IPS-15b (cell line): ENCODE data around the gene UBQLN2.
"Not testable (repeated sequence)": the region's sequence is repeated elsewhere in the genome, so short reads cannot be mapped to it uniquely, and the experiment has no call there.

ENCODE experiments used
- H3K27me3 ChIP-seq: one replicate; pipeline ENCODE4 v1.6.1; 2013; ENCODE audit warnings: low read length; ENCODE audit not compliant: control insufficient read depth, insufficient read depth
- H3K36me3 ChIP-seq: one replicate; pipeline ENCODE4 v1.6.1; 2013; ENCODE audit warnings: low read length; ENCODE audit not compliant: control insufficient read depth, insufficient read depth
- H3K4me1 ChIP-seq: one replicate; pipeline ENCODE4 v1.6.1; 2013; ENCODE audit warnings: mild to moderate bottlenecking, low read length; ENCODE audit not compliant: control insufficient read depth, insufficient read depth
- H3K4me3 ChIP-seq: one replicate; pipeline ENCODE4 v1.5.1; 2013; ENCODE audit warnings: low read depth, low read length
- H3K9ac ChIP-seq: one replicate; pipeline ENCODE4 v1.6.1; 2013; ENCODE audit warnings: low read depth, mild to moderate bottlenecking, low read length
- H3K9me3 ChIP-seq: one replicate; pipeline ENCODE4 v1.6.1; 2013; ENCODE audit warnings: mild to moderate bottlenecking, low read length; ENCODE audit not compliant: control insufficient read depth, insufficient read depth

The UBQLN2 gene

DNA sequence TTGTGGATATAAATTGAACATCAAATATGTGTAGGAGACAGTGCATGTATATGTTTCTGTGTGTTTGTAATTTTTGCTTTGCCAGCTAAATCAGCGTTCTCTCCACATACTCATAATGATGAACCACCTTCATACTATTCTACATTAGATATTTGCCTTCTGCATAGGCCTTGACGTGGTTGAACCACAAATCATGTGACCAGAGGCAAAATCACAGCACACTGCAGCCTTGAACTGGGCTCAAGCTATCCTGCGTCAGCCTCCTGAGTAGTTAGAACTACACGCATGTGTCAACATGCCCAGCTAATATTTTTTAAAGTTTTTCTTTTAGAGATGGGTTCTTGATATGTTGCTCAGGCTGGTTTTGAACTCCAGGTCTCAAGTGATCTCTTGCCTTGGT lies 9.5 kb downstream of the UBQLN2 start:
- Histone ChIP-seq H3K9me3 (no peaks in the 10 kb centered on the region), H3K27me3 (no peaks in the 10 kb centered on the region), H3K4me3 (no peak overlapping the region), H3K4me1 (no peaks in the 10 kb centered on the region), H3K36me3 (no peaks in the 10 kb centered on the region), H3K9ac (no peak overlapping the region)

DNA sequence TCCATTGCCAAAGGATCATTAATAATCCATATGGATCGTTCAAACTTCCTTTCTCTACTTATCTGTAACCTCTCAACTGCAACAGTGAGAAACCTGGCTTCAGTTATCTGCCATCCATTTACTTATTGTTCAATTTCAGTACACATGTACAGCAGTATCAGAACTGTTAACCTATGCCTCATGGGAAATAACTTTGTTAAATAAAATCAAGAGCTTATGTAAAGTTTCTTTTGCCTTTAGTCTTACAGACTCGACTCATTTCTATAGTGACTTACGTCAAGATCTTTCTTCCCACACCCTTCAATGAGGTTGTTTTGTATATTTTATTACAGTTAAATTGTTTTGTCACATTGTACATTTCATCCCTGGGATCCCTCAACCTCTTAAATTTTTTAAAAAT lies 11.4 kb downstream of the UBQLN2 start:
- Histone ChIP-seq H3K36me3 (no peaks in the 10 kb centered on the region), H3K9me3 (peaks cover 1% of the 10 kb centered on the region), H3K9ac (no peak overlapping the region), H3K4me3 (no peak overlapping the region), H3K4me1 (no peaks in the 10 kb centered on the region), H3K27me3 (no peaks in the 10 kb centered on the region)

DNA sequence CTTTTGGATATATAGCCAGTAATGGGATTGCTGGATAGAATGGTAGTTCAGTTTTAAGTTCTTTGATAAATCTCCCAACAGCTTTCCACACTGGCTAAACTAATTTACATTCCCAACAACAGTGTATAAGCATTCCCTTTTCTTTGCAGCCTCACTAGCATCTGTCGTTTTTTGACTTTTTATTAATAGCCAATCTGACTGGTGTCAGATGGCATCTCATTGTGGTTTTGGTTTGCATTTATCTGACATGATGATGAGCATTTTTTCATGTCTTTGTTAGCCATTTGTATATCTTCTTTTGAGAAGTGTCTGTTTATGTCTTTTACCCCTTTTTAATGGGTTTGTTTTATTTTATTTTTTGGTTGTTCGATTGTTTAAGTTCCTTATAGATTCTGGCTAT lies 13.3 kb downstream of the UBQLN2 start:
- Histone ChIP-seq H3K9me3 (peaks cover 5% of the 10 kb centered on the region), H3K27me3 (no peaks in the 10 kb centered on the region), H3K4me1 (no peaks in the 10 kb centered on the region), H3K36me3 (no peaks in the 10 kb centered on the region), H3K9ac (no peak overlapping the region), H3K4me3 (no peak overlapping the region)

DNA sequence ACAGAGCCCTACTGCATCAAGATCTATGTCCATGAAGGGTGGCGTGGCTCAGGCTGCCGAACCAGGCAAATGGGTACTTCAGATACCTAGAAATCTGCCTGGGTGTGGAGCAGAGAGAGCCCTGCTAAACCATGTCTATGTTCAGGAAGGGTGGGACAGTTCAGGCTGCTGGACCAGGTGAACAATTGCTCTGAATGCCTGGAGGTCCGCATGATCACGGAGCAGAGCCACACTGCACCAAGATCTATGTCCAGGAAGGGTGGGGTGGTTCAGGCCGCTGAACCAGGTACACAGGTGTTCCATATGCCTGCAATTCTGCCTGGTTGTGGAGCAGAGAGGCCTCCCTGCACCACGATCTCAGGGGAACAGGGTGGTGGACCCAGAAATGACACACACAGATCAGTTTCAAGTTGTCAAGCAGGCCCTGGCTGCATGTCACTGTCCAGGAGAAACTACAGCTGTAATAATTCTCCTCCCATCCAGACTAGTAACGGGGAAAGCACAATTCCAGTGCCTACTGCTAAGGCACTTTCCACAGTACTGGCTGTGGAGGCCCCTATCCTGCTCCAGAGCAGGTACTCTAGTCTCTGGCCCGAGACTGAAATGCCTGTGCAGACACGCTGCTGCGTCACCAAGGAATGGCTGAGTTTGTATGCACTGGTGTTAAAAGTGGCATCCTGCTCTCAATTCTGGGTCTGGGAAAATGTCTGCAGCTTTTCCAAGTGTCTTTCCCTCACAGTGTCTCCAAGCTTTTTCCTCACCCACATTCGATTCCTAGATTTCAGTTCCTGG lies 25.2 kb downstream of the UBQLN2 start:
- peaks cover 7% of the 10 kb centered on the region for H3K9me3 ChIP-seq
- no peak overlapping the region for H3K9ac ChIP-seq
- H3K27me3 ChIP-seq: no peaks in the 10 kb centered on the region
- H3K4me1 ChIP-seq: no peaks in the 10 kb centered on the region
- H3K36me3 ChIP-seq: no peaks in the 10 kb centered on the region
- no peak overlapping the region for H3K4me3 ChIP-seq

DNA sequence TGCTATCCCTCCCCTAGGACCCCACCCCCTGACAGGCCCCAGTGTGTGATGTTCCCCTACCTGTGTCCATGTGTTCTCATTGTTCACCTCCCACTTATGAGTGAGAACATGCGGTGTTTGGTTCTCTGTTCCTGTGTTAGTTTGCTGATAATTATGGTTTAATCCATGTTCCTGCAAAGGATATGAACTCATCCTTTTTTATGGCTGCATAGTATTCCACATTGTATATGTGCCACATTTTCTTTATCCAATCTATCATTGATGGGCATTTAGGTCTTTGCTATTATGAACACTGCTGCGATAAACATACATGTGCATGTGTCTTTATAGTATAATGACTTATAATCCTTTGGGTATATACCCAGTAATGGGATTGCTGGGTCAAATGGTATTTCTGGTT lies 28.4 kb downstream of the UBQLN2 start:
- not testable (repeated sequence) for H3K36me3 ChIP-seq, H3K9ac ChIP-seq, H3K9me3 ChIP-seq, H3K4me3 ChIP-seq, H3K27me3 ChIP-seq, H3K4me1 ChIP-seq

DNA sequence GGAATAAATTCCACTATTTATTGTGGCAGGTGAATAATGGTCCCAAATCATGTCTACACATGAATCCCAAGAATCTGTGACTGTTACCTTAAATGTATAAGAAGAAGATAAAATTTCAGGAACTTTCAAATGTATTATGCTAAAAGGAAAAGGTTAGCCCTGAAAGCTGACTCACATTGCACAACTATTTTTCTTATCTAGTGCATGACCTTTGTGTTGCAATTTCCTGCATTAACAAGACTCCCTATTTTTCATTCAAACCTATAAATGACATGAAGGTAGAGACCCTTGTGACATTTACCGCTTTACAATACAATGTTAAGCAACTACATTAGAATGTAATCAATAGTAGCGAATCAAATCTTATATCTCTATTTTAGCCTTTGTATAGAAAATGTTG lies 36.7 kb downstream of the UBQLN2 start:
- H3K4me1 ChIP-seq: no peaks in the 10 kb centered on the region
- H3K27me3 ChIP-seq: no peaks in the 10 kb centered on the region
- H3K4me3 ChIP-seq: no peak overlapping the region
- no peak overlapping the region for H3K9ac ChIP-seq
- no peaks in the 10 kb centered on the region for H3K9me3 ChIP-seq
- H3K36me3 ChIP-seq: no peaks in the 10 kb centered on the region

DNA sequence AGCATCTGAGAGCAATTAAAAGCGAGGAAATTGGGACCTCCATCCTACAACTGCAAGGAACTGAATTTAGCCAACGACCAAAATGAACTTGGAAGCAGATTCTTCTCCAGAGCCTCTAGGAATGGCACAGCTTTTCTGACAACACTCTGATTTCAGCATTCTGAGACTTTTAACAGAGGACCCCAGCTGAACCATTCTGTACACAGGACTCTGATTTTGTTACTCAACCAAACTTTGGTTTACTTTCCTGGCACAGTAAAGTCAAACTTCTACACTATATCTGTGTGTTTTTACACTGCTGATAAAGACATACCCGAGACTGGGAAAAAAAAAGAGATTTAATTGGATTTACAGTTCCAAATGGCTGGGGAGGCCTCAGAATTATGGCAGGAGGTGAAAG lies 37.6 kb downstream of the UBQLN2 start:
- Histone ChIP-seq H3K36me3 (no peaks in the 10 kb centered on the region), H3K9ac (no peak overlapping the region), H3K4me3 (no peak overlapping the region), H3K27me3 (no peaks in the 10 kb centered on the region), H3K9me3 (no peaks in the 10 kb centered on the region), H3K4me1 (no peaks in the 10 kb centered on the region)

DNA sequence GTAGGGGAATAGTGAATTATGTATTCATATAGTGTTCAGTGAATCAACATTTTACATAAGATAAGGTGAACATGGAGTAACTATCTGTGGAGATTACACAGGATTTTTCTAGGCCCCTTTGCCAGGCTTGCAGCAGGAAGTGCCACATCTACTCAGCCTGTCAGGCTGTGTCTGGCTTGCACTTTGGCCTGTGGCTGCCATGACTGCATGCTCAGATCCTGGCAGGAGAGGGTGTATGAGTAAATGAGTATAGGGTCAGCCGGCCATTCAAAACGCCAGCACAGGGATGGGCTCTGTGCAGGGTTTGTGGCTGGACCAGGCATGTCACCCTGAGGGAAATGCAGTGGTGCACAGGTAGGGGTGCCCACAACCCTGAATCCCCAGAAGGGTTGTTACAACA lies 51.9 kb downstream of the UBQLN2 start:
- Histone ChIP-seq H3K9ac (no peak overlapping the region), H3K27me3 (no peaks in the 10 kb centered on the region), H3K9me3 (no peaks in the 10 kb centered on the region), H3K36me3 (no peaks in the 10 kb centered on the region), H3K4me3 (no peak overlapping the region), H3K4me1 (peaks cover 6% of the 10 kb centered on the region)
